ENCODE measurements around the gene RER1. TPM values are rescaled to one million over a fixed set of nuclear protein-coding genes. Genes with fewer than 3 reads are reported as not detected.
A peak's percentile ranks its signal among the peaks of the same experiment; 100 is the strongest.

RER1 gene
- total RNA-seq, 3 donors from 2014 or later (not counting 1 experiment from before 2014, with no cell fraction given) = 89.2 to 98.9 (median 91.9) TPM

- peaks cover 48% of the 10 kb centered on the region for H3K36me3 ChIP-seq (ENCODE audit: control insufficient read depth, insufficient read depth, low read length)
- ATAC-seq (no peak), DNase-seq (no peak)
- Mint-ChIP-seq H3K4me3 (no peak overlapping the region), H3K36me3 (no peaks in the 10 kb centered on the region), H3K27ac (peak overlapping the region in 1 of 2 donors; percentile 77), H3K4me1 (peaks cover 33 to 38% of the 10 kb centered on the region in 2 donors), H3K27me3 (ENCODE audit: low read depth in 2 of 2) (no peaks in the 10 kb centered on the region), H3K9me3 (no peaks in the 10 kb centered on the region)
- no peak overlapping the region for H3K27ac ChIP-seq (ENCODE audit: low read length)
- H3K9me3 ChIP-seq (ENCODE audit: control insufficient read depth, insufficient read depth, low read length) = no peaks in the 10 kb centered on the region
- peaks cover 31% of the 10 kb centered on the region for H3K4me1 ChIP-seq (ENCODE audit: control insufficient read depth, insufficient read depth, low read length)
- 93% methylated on average over 10 of the region's 10 CpGs for WGBS (ENCODE audit: insufficient coverage)
- no peaks in the 10 kb centered on the region for H3K27me3 ChIP-seq (ENCODE audit: control insufficient read depth, insufficient read depth, low read length)
- no peak overlapping the region for H3K4me3 ChIP-seq (ENCODE audit: low read length)
- intact Hi-C loops (cut with micrococcal nuclease) = no loop called here
- TF ChIP-seq CTCF (IDR thresholded peaks at IDR 0.05) = no peak
Observed at GRCh38 chr1:2395245-2395644, 3.6 kb downstream of the RER1 start.

- H3K27ac ChIP-seq (ENCODE audit: low read length) = no peak overlapping the region
- H3K36me3 Mint-ChIP-seq = no peaks in the 10 kb centered on the region
- peak overlapping the region in 1 of 2 donors; percentile 77 for H3K27ac Mint-ChIP-seq
- DNase-seq (no peak), ATAC-seq (no peak)
- no peaks in the 10 kb centered on the region for H3K9me3 Mint-ChIP-seq
- H3K4me1 Mint-ChIP-seq = peaks cover 33 to 43% of the 10 kb centered on the region in 2 donors
- no peak overlapping the region for H3K4me3 ChIP-seq (ENCODE audit: low read length)
- H3K27me3 ChIP-seq (ENCODE audit: control insufficient read depth, insufficient read depth, low read length) = no peaks in the 10 kb centered on the region
- peaks cover 23% of the 10 kb centered on the region for H3K4me1 ChIP-seq (ENCODE audit: control insufficient read depth, insufficient read depth, low read length)
- intact Hi-C loops (cut with micrococcal nuclease) = no loop called here
- no peaks in the 10 kb centered on the region for H3K27me3 Mint-ChIP-seq (ENCODE audit: low read depth in 2 of 2)
- no peaks in the 10 kb centered on the region for H3K9me3 ChIP-seq (ENCODE audit: control insufficient read depth, insufficient read depth, low read length)
- 93% methylated on average over 13 of the region's 17 CpGs for WGBS (ENCODE audit: insufficient coverage)
- H3K4me3 Mint-ChIP-seq = no peak overlapping the region
- peaks cover 49% of the 10 kb centered on the region for H3K36me3 ChIP-seq (ENCODE audit: control insufficient read depth, insufficient read depth, low read length)
- no peak for TF ChIP-seq CTCF (IDR thresholded peaks at IDR 0.05)
Observed at GRCh38 chr1:2396059-2396458, 4.4 kb downstream of the RER1 start.

- H3K27me3 Mint-ChIP-seq (ENCODE audit: low read depth in 2 of 2) = no peaks in the 10 kb centered on the region
- Histone ChIP-seq H3K27me3 (ENCODE audit: control insufficient read depth, insufficient read depth, low read length) (no peaks in the 10 kb centered on the region), H3K27ac (ENCODE audit: low read length) (no peak overlapping the region), H3K4me3 (ENCODE audit: low read length) (no peak overlapping the region), H3K9me3 (ENCODE audit: control insufficient read depth, insufficient read depth, low read length) (no peaks in the 10 kb centered on the region), H3K4me1 (ENCODE audit: control insufficient read depth, insufficient read depth, low read length) (peaks cover 23% of the 10 kb centered on the region), H3K36me3 (ENCODE audit: control insufficient read depth, insufficient read depth, low read length) (peaks cover 51% of the 10 kb centered on the region)
- H3K9me3 Mint-ChIP-seq = no peaks in the 10 kb centered on the region
- H3K4me3 Mint-ChIP-seq = no peak overlapping the region
- DNase-seq (no peak), ATAC-seq (no peak)
- WGBS (ENCODE audit: insufficient coverage) = 97% methylated on average over 5 of the region's 5 CpGs
- peaks cover 33 to 41% of the 10 kb centered on the region in 2 donors for H3K4me1 Mint-ChIP-seq
- intact Hi-C loops (cut with micrococcal nuclease) = no loop called here
- no peaks in the 10 kb centered on the region for H3K36me3 Mint-ChIP-seq
- no peak for TF ChIP-seq CTCF (IDR thresholded peaks at IDR 0.05)
- peak overlapping the region in 1 of 2 donors; percentile 45 for H3K27ac Mint-ChIP-seq
Observed at GRCh38 chr1:2396476-2396875, 4.8 kb downstream of the RER1 start.

GRCh38 chr1:2397007-2397679, 5.5 kb downstream of the RER1 start:
- Mint-ChIP-seq H3K27ac (peak overlapping the region in 1 of 2 donors; percentile 45), H3K4me1 (peaks cover 33 to 39% of the 10 kb centered on the region in 2 donors)
- intact Hi-C loops (cut with micrococcal nuclease) = no loop called here

More at GRCh38 chr1:2397007-2397679, 5.5 kb downstream of the RER1 start:
- H3K27me3 Mint-ChIP-seq (ENCODE audit: low read depth in 2 of 2) = no peaks in the 10 kb centered on the region
- no peak for TF ChIP-seq CTCF (IDR thresholded peaks at IDR 0.05)
- H3K9me3 ChIP-seq (ENCODE audit: control insufficient read depth, insufficient read depth, low read length) = no peaks in the 10 kb centered on the region
- no peak overlapping the region for H3K4me3 Mint-ChIP-seq
- no peak overlapping the region for H3K27ac ChIP-seq (ENCODE audit: low read length)
- H3K9me3 Mint-ChIP-seq = no peaks in the 10 kb centered on the region
- WGBS (ENCODE audit: insufficient coverage) = 96% methylated on average over 19 of the region's 19 CpGs
- H3K36me3 ChIP-seq (ENCODE audit: control insufficient read depth, insufficient read depth, low read length) = peaks cover 58% of the 10 kb centered on the region
- no peaks in the 10 kb centered on the region for H3K36me3 Mint-ChIP-seq
- peaks cover 22% of the 10 kb centered on the region for H3K4me1 ChIP-seq (ENCODE audit: control insufficient read depth, insufficient read depth, low read length)
- H3K4me3 ChIP-seq (ENCODE audit: low read length) = no peak overlapping the region
- no peaks in the 10 kb centered on the region for H3K27me3 ChIP-seq (ENCODE audit: control insufficient read depth, insufficient read depth, low read length)
- no peak for DNase-seq
- no peak for ATAC-seq
